ENCODE results near the gene PFDN4.
"Not testable (repeated sequence)": the region's sequence is repeated elsewhere in the genome, so short reads cannot be mapped to it uniquely, and the experiment has no call there.

The PFDN4 gene

GRCh38 chr20:54201268-54201846 lies 6.5 kb upstream of the PFDN4 start:
- no peak for DNase-seq

GRCh38 chr20:54203281-54203680 lies 4.6 kb upstream of the PFDN4 start:
- peak; percentile 29 for DNase-seq

GRCh38 chr20:54204063-54204462 lies 3.8 kb upstream of the PFDN4 start:
- DNase-seq = no peak

- DNase-seq = no peak
These were observed 3.4 kb upstream of the PFDN4 start for GRCh38 chr20:54204481-54204880.

GRCh38 chr20:54205450-54205849 lies 2.4 kb upstream of the PFDN4 start:
- DNase-seq = peak; percentile 63

- no peak for DNase-seq
These were observed 689 bp upstream of the PFDN4 start for GRCh38 chr20:54207053-54207742.

GRCh38 chr20:54208548-54209176 lies 775 bp downstream of the PFDN4 start:
- peak; percentile 3 for DNase-seq

GRCh38 chr20:54209216-54209813 lies 1.4 kb downstream of the PFDN4 start:
- no peak for DNase-seq

GRCh38 chr20:54212226-54212625 lies 4.3 kb downstream of the PFDN4 start:
- DNase-seq = no peak

- DNase-seq = no peak
These were observed 5.0 kb downstream of the PFDN4 start for GRCh38 chr20:54212871-54213270.

GRCh38 chr20:54214566-54214965 lies 6.7 kb downstream of the PFDN4 start:
- no peak for DNase-seq

GRCh38 chr20:54215157-54215789 lies 7.4 kb downstream of the PFDN4 start:
- DNase-seq = no peak

- DNase-seq = no peak
These were observed 9.9 kb downstream of the PFDN4 start for GRCh38 chr20:54217762-54218161.

GRCh38 chr20:54218470-54218869 lies 10.6 kb downstream of the PFDN4 start:
- DNase-seq = no peak

GRCh38 chr20:54219751-54220426 lies 12.0 kb downstream of the PFDN4 start:
- peak; percentile 49 for DNase-seq

GRCh38 chr20:54220722-54221121 lies 12.8 kb downstream of the PFDN4 start:
- DNase-seq = no peak

- peak; percentile 55 for DNase-seq
These were observed 13.5 kb downstream of the PFDN4 start for GRCh38 chr20:54221353-54221752.

GRCh38 chr20:54221996-54222890 lies 14.4 kb downstream of the PFDN4 start:
- no peak for DNase-seq

- DNase-seq = no peak
These were observed 15.4 kb downstream of the PFDN4 start for GRCh38 chr20:54223285-54223684.

- DNase-seq = no peak
These were observed 15.9 kb downstream of the PFDN4 start for GRCh38 chr20:54223751-54224150.

GRCh38 chr20:54224642-54225041 lies 16.8 kb downstream of the PFDN4 start:
- DNase-seq = not testable (repeated sequence)

GRCh38 chr20:54227241-54227640 lies 19.4 kb downstream of the PFDN4 start:
- no peak for DNase-seq

Measured in inflammatory macrophage treated with lipopolysaccharide for 4 hours (primary cell).